ENCODE data around the gene ZNF593OS.
A peak's percentile ranks its signal among the peaks of the same experiment; 100 is the strongest.

The ZNF593OS gene

DNA sequence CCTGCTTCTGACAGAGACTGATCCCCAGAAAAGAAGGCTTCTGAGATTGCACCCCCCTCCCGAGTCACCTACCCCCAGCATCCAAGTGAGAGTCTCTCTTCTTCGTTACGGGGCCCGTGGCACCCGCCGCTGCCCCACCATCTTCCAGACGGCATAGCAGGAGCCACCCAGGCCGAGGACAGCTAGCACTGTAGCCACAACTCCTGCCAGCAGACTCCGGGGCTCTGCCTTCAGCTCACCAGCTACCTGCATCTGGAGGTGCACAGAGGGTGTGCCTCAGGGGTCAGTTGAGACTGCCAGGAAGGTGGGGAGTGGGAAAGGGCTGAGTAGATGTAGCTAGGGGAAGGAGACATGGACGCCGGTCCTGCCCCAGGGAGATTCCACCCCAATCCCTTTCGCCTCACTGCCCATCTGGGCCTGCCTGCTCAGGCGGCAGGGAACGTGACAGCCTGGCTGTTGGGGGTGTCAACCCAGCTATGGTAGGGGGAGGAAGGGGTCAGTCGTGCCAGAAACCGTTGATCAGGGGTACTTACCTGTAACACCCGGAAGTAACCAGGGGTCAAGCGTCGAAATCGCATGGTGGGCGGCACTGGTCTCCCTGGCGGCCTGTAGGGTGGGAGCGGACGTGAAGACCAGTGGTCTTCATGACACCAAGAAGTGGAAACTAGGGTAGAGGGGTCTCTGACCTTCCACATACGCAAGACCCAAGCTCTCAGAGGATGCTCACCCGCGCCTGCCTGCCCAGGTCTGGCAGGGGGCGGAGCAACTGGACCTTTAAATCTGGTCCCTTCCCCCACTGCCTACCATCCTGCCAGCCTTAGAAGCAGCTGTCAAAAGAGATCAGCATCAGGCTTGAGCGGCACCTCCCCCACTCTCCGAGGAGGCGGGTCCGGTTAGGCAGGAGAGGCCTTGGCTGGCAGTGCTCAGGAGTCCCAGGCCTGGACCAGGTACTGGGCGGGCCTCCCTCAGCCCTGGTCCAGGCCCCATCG lies at the start of gene ZNF593OS:
ZNF593OS (minus strand) TSS at position 749 of the 989 bp plus-strand sequence; CDS start at position 578, 171 bp downstream.
- Histone ChIP-seq H3K4me1 (ENCODE audit: control insufficient read depth, insufficient read depth, low read length) (peaks cover 21% of the 10 kb centered on the region), H3K4me3 (ENCODE audit: low read depth, low read length) (peak within 1 kb of the TSS; percentile 89), H3K9me3 (ENCODE audit: control insufficient read depth, insufficient read depth, low read depth, low read length) (no peaks in the 10 kb centered on the region), H3K9ac (ENCODE audit: low read length) (peak within 1 kb of the TSS; percentile 91), H3K27me3 (ENCODE audit: control insufficient read depth, insufficient read depth, low read length) (peaks cover 12% of the 10 kb centered on the region; the same call in 1 of the 2 replicates), H3K36me3 (ENCODE audit: control insufficient read depth, insufficient read depth, low read length) (peaks cover 9% of the 10 kb centered on the region), H3K27ac (ENCODE audit: low read depth, low read length) (no peak within 1 kb of the TSS)

DNA sequence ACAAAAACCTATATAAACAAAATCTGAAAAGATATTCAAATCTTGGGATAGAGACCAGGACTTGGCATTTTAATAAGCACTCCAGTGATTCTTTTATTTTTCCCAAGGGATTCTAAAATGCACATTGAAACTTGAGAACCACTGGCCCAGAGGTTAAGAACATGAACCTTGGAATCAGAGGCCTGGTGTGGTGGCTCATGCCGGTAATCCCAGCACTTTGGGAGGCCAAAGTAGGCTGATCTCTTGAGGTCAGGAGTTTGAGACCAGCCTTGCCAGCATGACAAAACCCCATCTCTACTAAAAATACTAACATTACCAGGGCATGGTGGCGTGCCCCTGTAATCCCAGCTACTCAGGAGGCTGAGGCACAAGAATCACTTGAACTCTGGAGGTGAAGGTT lies 49.5 kb upstream of the ZNF593OS start:
- no peak overlapping the region for H3K9ac ChIP-seq (ENCODE audit: low read length)
- peaks cover 62% of the 10 kb centered on the region for H3K27me3 ChIP-seq (ENCODE audit: control insufficient read depth, insufficient read depth, low read length)
- H3K27ac ChIP-seq (ENCODE audit: low read depth, low read length): no peak overlapping the region
- H3K4me1 ChIP-seq (ENCODE audit: control insufficient read depth, insufficient read depth, low read length): peaks cover 9% of the 10 kb centered on the region; the same call in 1 of the 2 replicates
- H3K36me3 ChIP-seq (ENCODE audit: control insufficient read depth, insufficient read depth, low read length): no peaks in the 10 kb centered on the region
- H3K4me3 ChIP-seq (ENCODE audit: low read depth, low read length): no peak overlapping the region
- no peaks in the 10 kb centered on the region for H3K9me3 ChIP-seq (ENCODE audit: control insufficient read depth, insufficient read depth, low read depth, low read length)

DNA sequence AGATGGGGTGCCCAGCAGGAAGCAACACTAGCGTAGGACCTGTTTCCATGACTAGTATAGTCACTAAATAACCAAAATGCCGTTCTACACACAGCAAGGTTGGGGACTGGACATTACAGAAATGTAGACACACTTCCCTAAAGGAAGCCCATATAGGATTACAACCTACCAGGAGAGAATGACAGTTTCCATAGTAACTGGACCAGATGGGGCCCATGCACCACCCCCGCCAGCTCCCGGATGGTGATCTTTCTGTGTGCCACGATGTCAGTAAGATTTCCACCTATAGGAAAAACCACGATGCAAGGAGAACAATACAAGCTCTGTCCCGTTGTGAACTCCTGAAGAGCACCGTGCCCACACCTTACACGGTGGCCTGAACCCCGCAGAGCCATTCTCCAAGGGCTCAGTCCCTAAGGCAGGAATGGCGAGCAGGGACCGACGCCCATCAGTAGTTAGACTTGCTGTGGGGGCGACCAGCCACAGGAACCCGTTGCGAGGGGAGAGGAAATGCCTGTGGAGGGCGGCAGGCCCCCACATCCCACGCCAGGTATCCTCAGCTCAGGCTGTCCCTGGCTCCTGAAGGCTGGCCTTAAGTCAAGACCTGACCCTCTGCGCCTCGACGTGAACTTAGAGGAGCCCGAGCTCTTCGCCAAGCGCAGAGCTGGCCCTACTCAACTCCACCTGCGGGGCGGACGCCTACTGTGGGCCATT lies 48.7 kb upstream of the ZNF593OS start:
- H3K27me3 ChIP-seq (ENCODE audit: control insufficient read depth, insufficient read depth, low read length): peaks cover 55% of the 10 kb centered on the region
- no peak overlapping the region for H3K4me3 ChIP-seq (ENCODE audit: low read depth, low read length)
- peaks cover 9% of the 10 kb centered on the region; the same call in 1 of the 2 replicates for H3K4me1 ChIP-seq (ENCODE audit: control insufficient read depth, insufficient read depth, low read length)
- H3K9ac ChIP-seq (ENCODE audit: low read length): no peak overlapping the region
- no peaks in the 10 kb centered on the region for H3K36me3 ChIP-seq (ENCODE audit: control insufficient read depth, insufficient read depth, low read length)
- no peaks in the 10 kb centered on the region for H3K9me3 ChIP-seq (ENCODE audit: control insufficient read depth, insufficient read depth, low read depth, low read length)
- no peak overlapping the region for H3K27ac ChIP-seq (ENCODE audit: low read depth, low read length)

DNA sequence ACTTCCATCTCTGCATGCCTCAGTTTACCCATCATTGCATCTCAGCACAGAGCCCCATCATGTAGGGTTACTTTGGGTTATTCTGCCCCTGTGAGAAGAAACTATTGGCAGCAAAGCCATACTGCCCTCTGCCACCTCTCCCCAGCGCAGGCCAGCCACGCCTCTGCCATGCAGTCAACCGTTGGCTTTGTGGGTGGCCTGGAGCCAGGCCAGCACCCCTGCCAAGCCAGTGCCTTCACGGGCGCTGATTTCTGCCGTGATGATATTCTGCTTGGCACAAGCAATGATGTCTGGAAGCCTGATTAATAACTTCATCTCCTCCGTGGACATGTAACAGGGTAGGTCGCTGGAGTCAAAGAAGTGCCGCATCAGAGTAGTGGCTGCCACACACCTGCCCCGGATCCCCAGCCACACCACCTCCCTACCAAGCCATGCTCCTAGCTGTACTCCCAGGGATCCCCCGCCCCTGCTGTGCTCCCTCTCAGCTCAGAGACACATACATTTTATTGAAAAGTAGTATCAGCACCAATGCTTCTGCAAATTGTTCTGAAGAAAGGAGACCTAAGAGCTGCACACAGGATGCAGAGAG lies 47.4 kb upstream of the ZNF593OS start:
- Histone ChIP-seq H3K4me1 (ENCODE audit: control insufficient read depth, insufficient read depth, low read length) (peaks cover 9% of the 10 kb centered on the region; the same call in 1 of the 2 replicates), H3K4me3 (ENCODE audit: low read depth, low read length) (no peak overlapping the region), H3K27me3 (ENCODE audit: control insufficient read depth, insufficient read depth, low read length) (peaks cover 44% of the 10 kb centered on the region)

DNA sequence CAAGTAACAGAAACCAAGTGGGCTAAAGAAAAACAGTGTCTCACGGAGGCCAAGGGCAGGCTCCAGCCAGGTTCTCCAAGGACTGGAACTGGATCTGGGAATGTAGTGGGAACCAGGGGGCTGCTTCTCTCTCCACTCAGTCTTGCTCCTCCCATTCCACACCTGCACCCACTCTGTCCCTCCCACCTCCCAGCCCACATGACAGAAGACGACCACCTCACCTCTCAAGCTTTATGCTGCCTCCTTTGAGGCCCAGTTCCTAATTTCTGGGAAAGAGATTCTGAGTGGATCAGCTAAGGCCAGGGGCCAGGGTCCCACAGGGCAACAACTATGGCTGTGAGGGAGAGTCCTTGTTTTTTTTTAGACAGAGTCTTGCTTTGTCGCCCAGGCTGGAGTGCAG lies 43.6 kb upstream of the ZNF593OS start:
- Histone ChIP-seq H3K4me1 (ENCODE audit: control insufficient read depth, insufficient read depth, low read length) (peaks cover 4% of the 10 kb centered on the region; the same call in 1 of the 2 replicates), H3K36me3 (ENCODE audit: control insufficient read depth, insufficient read depth, low read length) (no peaks in the 10 kb centered on the region), H3K9me3 (ENCODE audit: control insufficient read depth, insufficient read depth, low read depth, low read length) (no peaks in the 10 kb centered on the region), H3K27ac (ENCODE audit: low read depth, low read length) (no peak overlapping the region), H3K4me3 (ENCODE audit: low read depth, low read length) (no peak overlapping the region), H3K9ac (ENCODE audit: low read length) (no peak overlapping the region), H3K27me3 (ENCODE audit: control insufficient read depth, insufficient read depth, low read length) (peaks cover 10% of the 10 kb centered on the region)

More for the DNA sequence above, 47.4 kb upstream of the ZNF593OS start:
- Histone ChIP-seq H3K36me3 (ENCODE audit: control insufficient read depth, insufficient read depth, low read length) (no peaks in the 10 kb centered on the region), H3K27ac (ENCODE audit: low read depth, low read length) (no peak overlapping the region), H3K9me3 (ENCODE audit: control insufficient read depth, insufficient read depth, low read depth, low read length) (no peaks in the 10 kb centered on the region), H3K9ac (ENCODE audit: low read length) (no peak overlapping the region)

DNA sequence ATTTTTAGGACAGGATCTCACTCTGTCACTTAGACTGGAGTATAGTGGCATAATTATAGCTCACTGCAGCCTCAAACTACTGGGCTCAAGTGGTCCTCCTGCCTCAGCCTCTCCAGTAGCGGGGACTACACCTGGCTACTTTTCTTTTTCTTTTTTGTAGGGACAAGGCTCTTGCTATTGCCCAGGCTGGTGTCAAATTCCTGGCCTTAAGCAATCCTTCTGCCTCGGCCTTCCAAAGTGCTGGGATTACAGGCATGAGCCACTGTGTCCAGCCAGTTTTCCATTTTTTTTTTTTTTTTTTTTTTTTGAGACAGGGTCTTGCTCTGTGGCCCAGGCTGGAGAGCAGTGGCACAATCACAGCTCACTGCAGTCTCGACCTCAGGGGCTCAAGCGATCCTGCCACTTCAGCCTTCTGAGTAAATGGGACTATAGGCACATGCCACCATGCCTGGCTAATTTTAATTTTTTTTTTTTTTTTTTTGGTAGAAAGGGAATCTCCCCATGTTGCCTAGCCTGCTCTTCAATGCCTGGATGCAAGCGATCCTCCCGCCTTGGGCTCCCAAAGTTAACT lies 41.8 kb upstream of the ZNF593OS start:
- Histone ChIP-seq H3K27ac (ENCODE audit: low read depth, low read length) (no peak overlapping the region), H3K9me3 (ENCODE audit: control insufficient read depth, insufficient read depth, low read depth, low read length) (no peaks in the 10 kb centered on the region), H3K9ac (ENCODE audit: low read length) (no peak overlapping the region), H3K4me1 (ENCODE audit: control insufficient read depth, insufficient read depth, low read length) (no peaks in the 10 kb centered on the region), H3K36me3 (ENCODE audit: control insufficient read depth, insufficient read depth, low read length) (no peaks in the 10 kb centered on the region), H3K4me3 (ENCODE audit: low read depth, low read length) (no peak overlapping the region), H3K27me3 (ENCODE audit: control insufficient read depth, insufficient read depth, low read length) (no peaks in the 10 kb centered on the region; the same call in 1 of the 2 replicates)

DNA sequence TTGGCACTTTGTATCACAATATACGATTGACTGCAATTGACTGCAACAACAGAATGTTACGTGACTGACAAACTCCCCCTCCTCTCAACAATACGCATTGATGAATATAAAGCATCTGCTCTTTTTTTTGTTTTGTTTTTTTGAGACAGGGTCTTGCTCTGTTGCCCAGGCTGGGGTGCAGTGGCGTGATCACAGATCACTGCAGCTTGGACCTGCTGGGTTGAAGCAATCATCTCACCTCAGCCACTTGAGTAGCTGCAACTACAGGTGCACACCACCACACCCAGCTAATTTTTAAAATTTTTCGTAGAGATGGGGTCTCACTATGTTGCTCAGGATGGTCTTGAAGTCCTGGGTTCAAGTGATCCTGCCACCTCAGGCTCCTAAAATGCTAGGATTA lies 41.1 kb upstream of the ZNF593OS start:
- Histone ChIP-seq H3K9me3 (ENCODE audit: control insufficient read depth, insufficient read depth, low read depth, low read length) (no peaks in the 10 kb centered on the region), H3K9ac (ENCODE audit: low read length) (no peak overlapping the region), H3K4me3 (ENCODE audit: low read depth, low read length) (no peak overlapping the region), H3K27me3 (ENCODE audit: control insufficient read depth, insufficient read depth, low read length) (no peaks in the 10 kb centered on the region; the same call in 1 of the 2 replicates), H3K36me3 (ENCODE audit: control insufficient read depth, insufficient read depth, low read length) (no peaks in the 10 kb centered on the region), H3K4me1 (ENCODE audit: control insufficient read depth, insufficient read depth, low read length) (no peaks in the 10 kb centered on the region), H3K27ac (ENCODE audit: low read depth, low read length) (no peak overlapping the region)

DNA sequence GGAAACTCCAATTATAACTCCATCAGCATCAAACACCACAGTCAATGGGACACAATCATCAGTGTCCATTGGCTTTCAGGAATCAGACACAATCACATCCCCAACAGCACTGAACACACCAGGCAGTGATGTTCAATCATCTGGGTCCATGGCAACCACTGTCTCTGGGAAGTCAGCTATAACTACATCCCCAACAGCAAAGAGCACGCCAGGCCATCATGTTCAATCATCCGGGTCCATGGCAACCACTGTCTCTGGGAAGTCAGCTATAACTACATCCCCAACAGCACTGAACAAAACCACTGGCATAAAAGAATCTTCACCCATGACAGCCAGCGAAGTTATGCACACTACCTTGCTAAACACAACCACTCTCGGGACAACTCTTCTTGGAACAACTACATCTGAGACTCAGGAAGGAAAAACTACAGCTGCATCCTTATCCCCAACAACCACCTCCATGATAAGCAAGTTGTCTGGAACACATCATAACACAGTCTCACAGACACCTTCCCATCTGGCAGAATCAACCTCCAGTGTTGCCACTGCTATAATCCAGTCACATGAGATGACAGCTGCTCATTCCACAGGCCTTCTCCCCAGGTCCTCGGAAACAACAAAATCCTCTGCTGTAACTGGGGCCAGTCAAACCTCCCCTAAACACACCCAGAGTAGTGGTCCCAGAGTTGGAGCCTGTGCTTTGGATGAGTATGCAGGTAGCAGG lies 38.7 kb upstream of the ZNF593OS start:
- no peaks in the 10 kb centered on the region for H3K4me1 ChIP-seq (ENCODE audit: control insufficient read depth, insufficient read depth, low read length)
- no peaks in the 10 kb centered on the region for H3K9me3 ChIP-seq (ENCODE audit: control insufficient read depth, insufficient read depth, low read depth, low read length)
- H3K9ac ChIP-seq (ENCODE audit: low read length): no peak overlapping the region
- no peaks in the 10 kb centered on the region for H3K36me3 ChIP-seq (ENCODE audit: control insufficient read depth, insufficient read depth, low read length)
- H3K27ac ChIP-seq (ENCODE audit: low read depth, low read length): no peak overlapping the region
- H3K4me3 ChIP-seq (ENCODE audit: low read depth, low read length): no peak overlapping the region
- no peaks in the 10 kb centered on the region for H3K27me3 ChIP-seq (ENCODE audit: control insufficient read depth, insufficient read depth, low read length)

DNA sequence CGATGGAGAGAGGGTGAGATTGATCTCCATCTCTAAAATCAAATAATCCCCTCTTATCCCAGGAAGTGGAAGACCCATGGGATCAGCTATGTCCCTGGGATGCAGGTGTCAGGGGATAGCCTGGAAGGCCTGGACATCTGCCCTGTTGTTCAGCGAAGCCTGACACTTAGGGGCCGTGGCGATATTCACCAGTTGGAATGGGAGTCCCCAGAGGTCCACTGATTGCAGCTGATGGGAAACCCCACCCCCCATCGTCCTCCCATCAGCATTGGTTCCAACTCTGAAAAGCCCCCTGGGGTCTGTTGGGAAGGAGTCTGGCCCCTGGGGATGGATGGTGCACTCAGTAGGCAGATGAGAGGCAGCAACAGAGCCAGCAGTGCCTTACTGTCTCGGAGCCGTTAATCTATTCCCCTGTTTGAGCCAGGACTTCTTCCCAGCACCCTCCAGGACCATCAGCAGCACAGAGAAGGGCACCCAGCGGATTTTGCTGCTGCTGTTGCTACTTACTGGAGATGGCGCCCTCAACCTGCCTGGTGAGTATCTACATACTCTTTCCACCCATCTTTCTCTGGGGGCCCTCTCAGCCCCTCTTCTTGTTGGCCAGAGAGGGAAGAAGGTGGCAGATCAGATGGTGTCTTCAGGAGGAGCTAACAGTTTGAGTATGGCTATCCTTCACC lies 32.1 kb upstream of the ZNF593OS start:
- H3K27me3 ChIP-seq (ENCODE audit: control insufficient read depth, insufficient read depth, low read length): peaks cover 12% of the 10 kb centered on the region
- H3K36me3 ChIP-seq (ENCODE audit: control insufficient read depth, insufficient read depth, low read length): no peaks in the 10 kb centered on the region
- no peak overlapping the region for H3K9ac ChIP-seq (ENCODE audit: low read length)
- H3K27ac ChIP-seq (ENCODE audit: low read depth, low read length): no peak overlapping the region
- no peak overlapping the region for H3K4me3 ChIP-seq (ENCODE audit: low read depth, low read length)
- H3K9me3 ChIP-seq (ENCODE audit: control insufficient read depth, insufficient read depth, low read depth, low read length): no peaks in the 10 kb centered on the region
- peaks cover 9% of the 10 kb centered on the region for H3K4me1 ChIP-seq (ENCODE audit: control insufficient read depth, insufficient read depth, low read length)

DNA sequence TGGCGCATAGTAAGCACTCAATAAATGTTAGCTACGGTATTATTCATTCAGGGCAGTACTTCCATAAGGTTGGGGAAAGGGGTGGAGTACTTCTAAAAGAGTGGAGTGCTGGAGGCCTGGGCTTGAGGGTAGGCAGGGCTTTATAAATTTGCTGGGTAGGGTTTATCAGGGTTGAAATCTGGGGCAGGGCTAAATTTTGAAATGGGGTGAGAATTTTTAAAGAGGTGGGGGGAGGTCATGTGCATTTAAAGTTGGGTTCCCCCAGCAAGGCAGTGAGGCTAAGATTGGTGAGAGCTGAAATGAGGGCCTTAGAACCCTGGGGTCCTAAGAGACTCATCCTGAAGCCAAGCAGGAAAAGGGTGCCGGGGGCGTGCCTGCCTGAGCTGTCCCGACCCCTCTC lies 28.8 kb upstream of the ZNF593OS start:
- Histone ChIP-seq H3K27me3 (ENCODE audit: control insufficient read depth, insufficient read depth, low read length) (peaks cover 12% of the 10 kb centered on the region), H3K4me1 (ENCODE audit: control insufficient read depth, insufficient read depth, low read length) (peaks cover 9% of the 10 kb centered on the region), H3K9me3 (ENCODE audit: control insufficient read depth, insufficient read depth, low read depth, low read length) (no peaks in the 10 kb centered on the region), H3K4me3 (ENCODE audit: low read depth, low read length) (peak overlapping the region; percentile 43; the same call in 1 of the 2 replicates), H3K9ac (ENCODE audit: low read length) (no peak overlapping the region), H3K36me3 (ENCODE audit: control insufficient read depth, insufficient read depth, low read length) (no peaks in the 10 kb centered on the region), H3K27ac (ENCODE audit: low read depth, low read length) (no peak overlapping the region)

Measured in HUES6 (cell line).